Measurements from ENCODE around the gene TPP1. TPM values are rescaled to one million over a fixed set of nuclear protein-coding genes. Genes with fewer than 3 reads are reported as not detected.

The TPP1 gene
- total and polyA plus RNA-seq, 4 donors = 52.8 to 108 (median 86.5) TPM

- no peak for DNase-seq (ENCODE audit: low spot score)
- Histone ChIP-seq H3K4me3 (ENCODE audit: low read depth in 1 of 3, low read length in 3 of 3) (no peak overlapping the region), H3K4me1 (ENCODE audit: control insufficient read depth in 4 of 4, insufficient read depth in 4 of 4, low read length in 3 of 4) (peaks cover 0 to 29% (median 17%) of the 10 kb centered on the region in 4 donors), H3K9me3 (ENCODE audit: control insufficient read depth in 4 of 4, low read length in 3 of 4) (no peaks in the 10 kb centered on the region), H3K27ac (ENCODE audit: low read depth in 1 of 2, low read length in 2 of 2) (no peak overlapping the region), H3K36me3 (ENCODE audit: control insufficient read depth in 4 of 4, insufficient read depth in 3 of 4, low read depth in 1 of 4, low read length in 3 of 4) (peaks cover 7 to 16% (median 8%) of the 10 kb centered on the region in 4 donors), H3K27me3 (ENCODE audit: control insufficient read depth in 4 of 4, insufficient read depth in 4 of 4, low read length in 3 of 4) (no peaks in the 10 kb centered on the region), H3K9ac (ENCODE audit: low read depth in 1 of 2, low read length in 2 of 2) (no peak overlapping the region)
- WGBS = 93% methylated on average over 14 of the region's 14 CpGs
- TF ChIP-seq TAF1 (conservative IDR thresholded peaks at IDR 0.05) (no peak), CTCF (IDR thresholded peaks at IDR 0.05; ENCODE audit: low read depth, low read length, missing input control) (no peak), HNF4G (IDR thresholded peaks at IDR 0.05) (no peak), RAD21 (IDR thresholded peaks at IDR 0.05) (no peak), FOXA1 (IDR thresholded peaks at IDR 0.05) (no peak), GABPA (IDR thresholded peaks at IDR 0.05 in 1 of 2, conservative IDR thresholded peaks at IDR 0.05 in 1 of 2) (no peak), EGR1 (IDR thresholded peaks at IDR 0.05; ENCODE audit: low read depth in 2 of 2) (no peak), NR2F2 (IDR thresholded peaks at IDR 0.05) (no peak), ZBTB33 (IDR thresholded peaks at IDR 0.05) (no peak), ATF3 (IDR thresholded peaks at IDR 0.05) (no peak), SP1 (IDR thresholded peaks at IDR 0.05) (no peak), FOXA2 (IDR thresholded peaks at IDR 0.05) (no peak), JUND (IDR thresholded peaks at IDR 0.05) (no peak), RXRA (IDR thresholded peaks at IDR 0.05) (no peak), YY1 (IDR thresholded peaks at IDR 0.05) (no peak), MAX (IDR thresholded peaks at IDR 0.05) (no peak), REST (IDR thresholded peaks at IDR 0.05) (no peak)
These were observed 2.5 kb downstream of the TPP1 start for GRCh38 chr11:6616596-6617250.

Data from liver (tissue), 9 donors.